HS-5 (cell line): ENCODE measurements around the gene PTPRT.
"Not testable (repeated sequence)": the region's sequence is repeated elsewhere in the genome, so short reads cannot be mapped to it uniquely, and the experiment has no call there.

ENCODE experiments used
- DNase-seq: peaks from one replicate; pipeline ENCODE4 v3.0.0-alpha.2; 2012; ENCODE audit warnings: low read depth

Gene PTPRT

GRCh38 chr20:43187476-43188233, 2.1 kb downstream of the PTPRT start:
- peak; percentile 2 for DNase-seq

- DNase-seq = no peak
Observed at GRCh38 chr20:43186312-43186711, 3.4 kb downstream of the PTPRT start.

GRCh38 chr20:43185901-43186300, 3.8 kb downstream of the PTPRT start:
- no peak for DNase-seq

GRCh38 chr20:43183536-43184070, 6.1 kb downstream of the PTPRT start:
- DNase-seq = no peak

- no peak for DNase-seq
Observed at GRCh38 chr20:43178080-43178479, 11.6 kb downstream of the PTPRT start.

- no peak for DNase-seq
Observed at GRCh38 chr20:43176726-43177125, 13.0 kb downstream of the PTPRT start.

GRCh38 chr20:43171930-43172329, 17.8 kb downstream of the PTPRT start:
- no peak for DNase-seq

- DNase-seq = no peak
Observed at GRCh38 chr20:43170771-43171170, 18.9 kb downstream of the PTPRT start.

- DNase-seq = no peak
Observed at GRCh38 chr20:43167615-43168014, 22.1 kb downstream of the PTPRT start.

GRCh38 chr20:43167021-43167420, 22.7 kb downstream of the PTPRT start:
- DNase-seq = no peak

- DNase-seq = no peak
Observed at GRCh38 chr20:43165611-43166010, 24.1 kb downstream of the PTPRT start.

GRCh38 chr20:43164736-43165135, 25.0 kb downstream of the PTPRT start:
- DNase-seq = not testable (repeated sequence)

- no peak for DNase-seq
Observed at GRCh38 chr20:43161716-43162115, 28.0 kb downstream of the PTPRT start.

GRCh38 chr20:43160941-43161340, 28.8 kb downstream of the PTPRT start:
- no peak for DNase-seq

- no peak for DNase-seq
Observed at GRCh38 chr20:43159994-43160393, 29.7 kb downstream of the PTPRT start.

- DNase-seq = no peak
Observed at GRCh38 chr20:43155366-43156100, 34.2 kb downstream of the PTPRT start.

- no peak for DNase-seq
Observed at GRCh38 chr20:43151901-43152300, 37.8 kb downstream of the PTPRT start.

- no peak for DNase-seq
Observed at GRCh38 chr20:43151256-43151655, 38.5 kb downstream of the PTPRT start.

GRCh38 chr20:43140726-43141125, 49.0 kb downstream of the PTPRT start:
- no peak for DNase-seq

- no peak for DNase-seq
Observed at GRCh38 chr20:43138061-43138770, 51.5 kb downstream of the PTPRT start.

- no peak for DNase-seq
Observed at GRCh38 chr20:43137160-43137559, 52.5 kb downstream of the PTPRT start.

GRCh38 chr20:43124241-43124640, 65.5 kb downstream of the PTPRT start:
- no peak for DNase-seq

GRCh38 chr20:43123180-43123579, 66.5 kb downstream of the PTPRT start:
- DNase-seq = no peak
